NB4 (cell line): ENCODE measurements around the gene CRABP1.
A peak's percentile ranks its signal among the peaks of the same experiment; 100 is the strongest.

Experiments used
- DNase-seq: peaks from one replicate; pipeline ENCODE4 v3.0.0; 2010; ENCODE audit warnings: low read depth
- H3K4me3 ChIP-seq: one replicate; pipeline ENCODE4 v1.5.1; 2011; ENCODE audit warnings: mild to moderate bottlenecking, low read depth, low read length, moderate library complexity
- MYC ChIP-seq: IDR thresholded peaks from 2 replicates; pipeline ENCODE4 v1.6.1; 2011; ENCODE audit warnings: low read depth, low read length
- POLR2A ChIP-seq: IDR thresholded peaks from 2 replicates; pipeline ENCODE4 v1.6.1; 2011; ENCODE audit warnings: mild to moderate bottlenecking; ENCODE audit not compliant: insufficient read length; ENCODE audit errors: extremely low read depth
- TF ChIP-seq, protein P1 (sequence below): IDR thresholded peaks from 2 replicates; pipeline ENCODE4 v1.6.1; 2011; ENCODE audit warnings: low read depth, low read length
- TF ChIP-seq, protein P2 (sequence below): IDR thresholded peaks from one replicate; pipeline ENCODE4 v1.5.1; 2012; ENCODE audit warnings: low read depth, low read length

CRABP1 gene

DNA sequence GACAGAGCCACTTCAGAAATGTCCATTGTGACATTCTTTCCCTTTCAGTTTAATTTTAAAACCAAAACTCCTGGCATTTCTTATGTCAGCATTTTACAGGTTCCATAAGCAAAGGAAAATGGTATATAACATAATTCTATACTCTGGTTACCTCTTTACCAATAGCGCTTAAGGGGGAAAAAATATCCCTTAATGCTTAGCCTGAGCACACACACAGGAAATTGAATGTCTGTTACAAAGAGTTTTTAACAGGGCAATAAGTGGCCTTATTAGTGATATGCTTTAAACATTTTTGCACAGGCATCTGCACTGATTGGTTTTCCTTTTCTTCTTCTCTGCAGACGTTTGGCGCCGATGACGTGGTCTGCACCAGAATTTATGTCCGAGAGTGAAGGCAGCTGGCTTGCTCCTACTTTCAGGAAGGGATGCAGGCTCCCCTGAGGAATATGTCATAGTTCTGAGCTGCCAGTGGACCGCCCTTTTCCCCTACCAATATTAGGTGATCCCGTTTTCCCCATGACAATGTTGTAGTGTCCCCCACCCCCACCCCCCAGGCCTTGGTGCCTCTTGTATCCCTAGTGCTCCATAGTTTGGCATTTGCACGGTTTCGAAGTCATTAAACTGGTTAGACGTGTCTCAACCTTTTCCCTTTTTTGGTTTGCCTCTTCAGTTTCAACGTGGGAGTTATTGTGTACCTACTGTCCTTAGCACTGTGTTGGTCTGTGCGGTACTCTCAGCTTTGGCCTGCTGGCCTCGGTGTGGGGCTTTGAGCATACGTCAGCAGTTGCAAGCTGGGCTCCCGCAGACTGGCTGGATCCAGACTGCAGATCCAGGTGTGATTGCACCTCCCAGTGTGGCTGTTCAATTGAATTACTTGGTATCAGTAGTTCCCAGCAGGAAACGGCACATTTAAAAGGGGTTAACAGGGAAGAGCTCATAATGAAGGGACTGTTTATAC, 7.7 kb downstream of the CRABP1 start:
- DNase-seq, result no peak
- no peak overlapping the region for H3K4me3 ChIP-seq
- TF ChIP-seq MYC (no peak), POLR2A (no peak)
- TF ChIP-seq, protein P1, sequence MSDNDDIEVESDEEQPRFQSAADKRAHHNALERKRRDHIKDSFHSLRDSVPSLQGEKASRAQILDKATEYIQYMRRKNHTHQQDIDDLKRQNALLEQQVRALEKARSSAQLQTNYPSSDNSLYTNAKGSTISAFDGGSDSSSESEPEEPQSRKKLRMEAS, result no peak
- TF ChIP-seq, protein P2, sequence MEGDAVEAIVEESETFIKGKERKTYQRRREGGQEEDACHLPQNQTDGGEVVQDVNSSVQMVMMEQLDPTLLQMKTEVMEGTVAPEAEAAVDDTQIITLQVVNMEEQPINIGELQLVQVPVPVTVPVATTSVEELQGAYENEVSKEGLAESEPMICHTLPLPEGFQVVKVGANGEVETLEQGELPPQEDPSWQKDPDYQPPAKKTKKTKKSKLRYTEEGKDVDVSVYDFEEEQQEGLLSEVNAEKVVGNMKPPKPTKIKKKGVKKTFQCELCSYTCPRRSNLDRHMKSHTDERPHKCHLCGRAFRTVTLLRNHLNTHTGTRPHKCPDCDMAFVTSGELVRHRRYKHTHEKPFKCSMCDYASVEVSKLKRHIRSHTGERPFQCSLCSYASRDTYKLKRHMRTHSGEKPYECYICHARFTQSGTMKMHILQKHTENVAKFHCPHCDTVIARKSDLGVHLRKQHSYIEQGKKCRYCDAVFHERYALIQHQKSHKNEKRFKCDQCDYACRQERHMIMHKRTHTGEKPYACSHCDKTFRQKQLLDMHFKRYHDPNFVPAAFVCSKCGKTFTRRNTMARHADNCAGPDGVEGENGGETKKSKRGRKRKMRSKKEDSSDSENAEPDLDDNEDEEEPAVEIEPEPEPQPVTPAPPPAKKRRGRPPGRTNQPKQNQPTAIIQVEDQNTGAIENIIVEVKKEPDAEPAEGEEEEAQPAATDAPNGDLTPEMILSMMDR, result no peak

DNA sequence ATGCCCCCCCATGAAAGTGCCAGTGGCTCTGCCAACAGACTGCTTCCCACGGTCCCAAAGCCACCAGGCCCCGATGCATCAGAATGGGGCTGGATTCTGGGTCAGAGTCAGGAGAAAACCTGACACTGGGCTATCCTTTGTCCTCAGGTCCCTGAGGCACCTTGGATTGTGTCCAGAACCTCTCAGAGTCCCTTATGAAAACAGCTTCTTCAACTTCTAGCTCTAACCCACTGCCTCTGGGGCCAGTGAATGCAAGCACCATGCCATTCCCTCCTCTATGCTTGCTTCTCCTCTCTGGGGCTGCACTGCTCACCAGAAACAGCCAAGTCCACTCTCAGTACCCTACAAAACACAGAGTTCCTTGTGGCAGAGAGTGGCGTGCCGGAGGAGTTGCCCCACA, 9.9 kb downstream of the CRABP1 start:
- no peak for DNase-seq
- no peak overlapping the region for H3K4me3 ChIP-seq
- TF ChIP-seq POLR2A (no peak), MYC (no peak)
- TF ChIP-seq, protein P2, result no peak
- TF ChIP-seq, protein P1, result no peak

DNA sequence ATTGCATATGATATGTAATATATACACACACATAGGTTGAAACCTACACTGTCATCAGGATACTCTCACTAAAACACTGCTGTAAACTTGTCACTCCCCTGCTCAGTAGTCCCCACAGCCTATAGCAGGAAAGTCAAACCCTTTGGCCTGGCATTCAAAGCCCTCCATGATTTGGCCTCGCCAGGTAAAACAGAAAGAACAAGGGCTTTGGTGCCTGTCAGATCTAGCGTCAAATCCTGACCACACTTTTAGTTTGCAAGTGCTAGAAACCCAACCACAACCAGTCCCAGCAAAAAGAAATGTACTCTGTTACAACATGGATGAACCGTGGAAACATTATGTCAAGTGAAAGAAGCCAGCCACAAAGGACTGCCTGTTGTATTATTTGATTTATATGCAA, 11.4 kb downstream of the CRABP1 start:
- TF ChIP-seq MYC (no peak), POLR2A (no peak)
- TF ChIP-seq, protein P1, result no peak
- TF ChIP-seq, protein P2, result no peak
- no peak for DNase-seq
- H3K4me3 ChIP-seq, result no peak overlapping the region

DNA sequence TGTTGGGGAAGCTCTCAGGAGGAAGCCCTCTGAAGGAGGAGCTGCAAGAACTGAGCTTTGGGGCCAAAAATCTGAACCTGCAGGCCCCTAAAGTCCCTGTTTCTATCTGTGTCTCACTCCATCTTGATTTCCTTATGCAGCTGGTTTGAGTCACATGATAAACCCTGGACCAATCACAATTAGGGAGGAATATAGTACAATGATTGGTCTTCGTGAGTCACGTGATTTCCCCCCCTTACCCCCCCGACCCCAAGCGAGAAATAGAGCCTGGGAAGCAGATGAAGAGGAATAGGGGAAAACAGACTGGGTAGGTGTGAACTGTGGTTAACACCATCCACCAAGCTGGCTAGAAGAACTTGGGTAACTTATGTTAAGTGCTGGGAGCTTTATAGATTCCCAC, 12.9 kb downstream of the CRABP1 start:
- peak; percentile 29 for DNase-seq
- H3K4me3 ChIP-seq, result no peak overlapping the region

DNA sequence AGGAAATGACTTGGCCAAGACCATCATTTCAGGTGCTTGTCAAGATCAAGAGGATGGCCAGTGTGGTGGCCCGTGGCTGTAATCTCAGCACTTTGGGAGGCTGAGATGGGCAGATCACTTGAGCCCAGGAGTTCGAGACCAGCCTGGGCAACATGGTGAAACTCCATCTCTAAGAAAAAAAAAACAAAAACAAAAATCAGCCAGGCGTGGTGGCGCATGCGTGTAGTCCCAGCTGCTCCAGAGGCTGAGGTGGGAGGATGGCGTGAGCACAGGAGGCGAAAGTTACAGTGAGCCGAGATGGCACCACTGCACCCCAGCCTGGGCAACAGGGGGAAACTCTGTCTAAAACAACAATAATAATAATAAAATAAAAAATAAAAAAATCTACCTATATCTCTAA, 15.0 kb downstream of the CRABP1 start:
- H3K4me3 ChIP-seq, result no peak overlapping the region
- TF ChIP-seq POLR2A (no peak), MYC (no peak)
- TF ChIP-seq, protein P1, result no peak
- TF ChIP-seq, protein P2, result no peak
- DNase-seq, result no peak

More for the DNA sequence above, 12.9 kb downstream of the CRABP1 start:
- TF ChIP-seq POLR2A (no peak), MYC (no peak)
- TF ChIP-seq, protein P1, result no peak
- TF ChIP-seq, protein P2, result no peak
